Activated naive CD4-positive, alpha-beta T cell treated with anti-CD3 and anti-CD28 coated beads, Interleukin-2, amount 10 ng/mL, durations not matched to agents 7 days and 5 days (primary cell): ENCODE data around the gene GAS7.

Experiments used
- CTCF ChIA-PET: fragments of 350-600 bp; sonication (Branson Sonifier 250); formaldehyde crosslinking; loops from one replicate; lab custom pipeline; 2021; ENCODE audit warnings: antibody characterized with exemption; lab: Charles Lee
- DNase-seq: peaks from one replicate; pipeline ENCODE4 v3.0.0-alpha.2; 2020
- H3K27ac Mint-ChIP-seq: one replicate; pipeline ENCODE4 v1.8.0; 2021; ENCODE audit warnings: mild to moderate bottlenecking, moderate library complexity, mixed read lengths
- H3K27me3 Mint-ChIP-seq: one replicate; pipeline ENCODE4 v1.8.0; 2021; ENCODE audit warnings: mild to moderate bottlenecking, mixed read lengths
- H3K36me3 Mint-ChIP-seq: one replicate; pipeline ENCODE4 v1.8.0; 2021; ENCODE audit warnings: mixed read lengths
- H3K4me1 Mint-ChIP-seq: one replicate; pipeline ENCODE4 v1.8.0; 2021; ENCODE audit warnings: mixed read lengths
- H3K4me3 Mint-ChIP-seq: one replicate; pipeline ENCODE4 v1.8.0; 2021; ENCODE audit warnings: mild to moderate bottlenecking, moderate library complexity, mixed read lengths
- H3K9me3 Mint-ChIP-seq: one replicate; pipeline ENCODE4 v1.8.0; 2021; ENCODE audit warnings: mixed read lengths

GAS7 gene

GRCh38 chr17:9976283-9977179 is 221.9 kb downstream of the GAS7 start:
- no peaks in the 10 kb centered on the region for H3K4me1 Mint-ChIP-seq
- H3K27me3 Mint-ChIP-seq = no peaks in the 10 kb centered on the region
- no peak for DNase-seq
- no peak overlapping the region for H3K4me3 Mint-ChIP-seq
- no peak overlapping the region for H3K27ac Mint-ChIP-seq
- CTCF ChIA-PET = interaction anchor here (1.0 kb wide), 1 partner anchor 10 kb away, joined by 3 read pairs; no protein-coding TSS in a partner anchor
- H3K36me3 Mint-ChIP-seq = no peaks in the 10 kb centered on the region
- H3K9me3 Mint-ChIP-seq = no peaks in the 10 kb centered on the region

- Mint-ChIP-seq H3K27me3 (no peaks in the 10 kb centered on the region), H3K27ac (no peak overlapping the region), H3K4me3 (no peak overlapping the region), H3K4me1 (no peaks in the 10 kb centered on the region), H3K36me3 (no peaks in the 10 kb centered on the region), H3K9me3 (no peaks in the 10 kb centered on the region)
- CTCF ChIA-PET = interaction anchor here (0.6 kb wide), 1 partner anchor 51 kb away, joined by 3 read pairs; no protein-coding TSS in a partner anchor
- no peak for DNase-seq
Measured at GRCh38 chr17:9974448-9975381, 223.7 kb downstream of the GAS7 start.

GRCh38 chr17:9973669-9974447 is 224.5 kb downstream of the GAS7 start:
- CTCF ChIA-PET = no interaction called here

GRCh38 chr17:9971991-9972390 is 226.4 kb downstream of the GAS7 start:
- CTCF ChIA-PET = no interaction called here
- Mint-ChIP-seq H3K4me1 (no peaks in the 10 kb centered on the region), H3K4me3 (no peak overlapping the region), H3K27me3 (no peaks in the 10 kb centered on the region), H3K9me3 (no peaks in the 10 kb centered on the region), H3K36me3 (no peaks in the 10 kb centered on the region), H3K27ac (no peak overlapping the region)
- no peak for DNase-seq

More at GRCh38 chr17:9973669-9974447, 224.5 kb downstream of the GAS7 start:
- no peak overlapping the region for H3K4me3 Mint-ChIP-seq
- no peaks in the 10 kb centered on the region for H3K4me1 Mint-ChIP-seq
- H3K27ac Mint-ChIP-seq = no peak overlapping the region
- no peaks in the 10 kb centered on the region for H3K9me3 Mint-ChIP-seq
- DNase-seq = no peak
- no peaks in the 10 kb centered on the region for H3K36me3 Mint-ChIP-seq
- H3K27me3 Mint-ChIP-seq = no peaks in the 10 kb centered on the region

GRCh38 chr17:9969301-9969935 is 229.0 kb downstream of the GAS7 start:
- H3K27ac Mint-ChIP-seq = no peak overlapping the region
- H3K36me3 Mint-ChIP-seq = no peaks in the 10 kb centered on the region
- CTCF ChIA-PET = no interaction called here
- no peaks in the 10 kb centered on the region for H3K4me1 Mint-ChIP-seq
- H3K9me3 Mint-ChIP-seq = no peaks in the 10 kb centered on the region
- no peak overlapping the region for H3K4me3 Mint-ChIP-seq
- no peaks in the 10 kb centered on the region for H3K27me3 Mint-ChIP-seq
- DNase-seq = no peak

- H3K27ac Mint-ChIP-seq = no peak overlapping the region
- no peaks in the 10 kb centered on the region for H3K9me3 Mint-ChIP-seq
- H3K36me3 Mint-ChIP-seq = no peaks in the 10 kb centered on the region
- DNase-seq = no peak
- H3K27me3 Mint-ChIP-seq = no peaks in the 10 kb centered on the region
- H3K4me3 Mint-ChIP-seq = no peak overlapping the region
- H3K4me1 Mint-ChIP-seq = no peaks in the 10 kb centered on the region
- CTCF ChIA-PET = no interaction called here
Measured at GRCh38 chr17:9968881-9969280, 229.5 kb downstream of the GAS7 start.

GRCh38 chr17:9968008-9968407 is 230.4 kb downstream of the GAS7 start:
- Mint-ChIP-seq H3K27me3 (no peaks in the 10 kb centered on the region), H3K4me1 (no peaks in the 10 kb centered on the region), H3K9me3 (no peaks in the 10 kb centered on the region), H3K27ac (no peak overlapping the region), H3K36me3 (no peaks in the 10 kb centered on the region), H3K4me3 (no peak overlapping the region)
- CTCF ChIA-PET = interaction anchor here (0.8 kb wide), 1 partner anchor 263 kb away, joined by 3 read pairs; no protein-coding TSS in a partner anchor
- DNase-seq = no peak

GRCh38 chr17:9959377-9959981 is 238.9 kb downstream of the GAS7 start:
- CTCF ChIA-PET = no interaction called here

GRCh38 chr17:9958586-9959281 is 239.7 kb downstream of the GAS7 start:
- H3K9me3 Mint-ChIP-seq = no peaks in the 10 kb centered on the region
- DNase-seq = no peak
- CTCF ChIA-PET = interaction anchor here (1.0 to 1.5 kb wide), 2 partner anchors 8 to 34 kb away, joined by 3 to 5 read pairs; no protein-coding TSS in a partner anchor
- H3K36me3 Mint-ChIP-seq = no peaks in the 10 kb centered on the region
- H3K4me3 Mint-ChIP-seq = no peak overlapping the region
- H3K27me3 Mint-ChIP-seq = no peaks in the 10 kb centered on the region
- H3K4me1 Mint-ChIP-seq = no peaks in the 10 kb centered on the region
- H3K27ac Mint-ChIP-seq = no peak overlapping the region

More at GRCh38 chr17:9959377-9959981, 238.9 kb downstream of the GAS7 start:
- no peaks in the 10 kb centered on the region for H3K4me1 Mint-ChIP-seq
- H3K36me3 Mint-ChIP-seq = no peaks in the 10 kb centered on the region
- no peak overlapping the region for H3K4me3 Mint-ChIP-seq
- no peaks in the 10 kb centered on the region for H3K9me3 Mint-ChIP-seq
- H3K27me3 Mint-ChIP-seq = no peaks in the 10 kb centered on the region
- DNase-seq = peak; percentile 47
- no peak overlapping the region for H3K27ac Mint-ChIP-seq

GRCh38 chr17:9957244-9957643 is 241.2 kb downstream of the GAS7 start:
- Mint-ChIP-seq H3K27me3 (no peaks in the 10 kb centered on the region), H3K9me3 (no peaks in the 10 kb centered on the region), H3K4me1 (no peaks in the 10 kb centered on the region), H3K36me3 (no peaks in the 10 kb centered on the region), H3K4me3 (no peak overlapping the region), H3K27ac (no peak overlapping the region)
- DNase-seq = no peak
- CTCF ChIA-PET = interaction anchor here (1.5 kb wide), 1 partner anchor 10 kb away, joined by 5 read pairs; no protein-coding TSS in a partner anchor

GRCh38 chr17:9956474-9957131 is 241.8 kb downstream of the GAS7 start:
- no peak for DNase-seq
- Mint-ChIP-seq H3K4me3 (no peak overlapping the region), H3K9me3 (no peaks in the 10 kb centered on the region), H3K36me3 (no peaks in the 10 kb centered on the region), H3K27ac (no peak overlapping the region), H3K27me3 (no peaks in the 10 kb centered on the region), H3K4me1 (no peaks in the 10 kb centered on the region)
- CTCF ChIA-PET = interaction anchor here (1.5 kb wide), 1 partner anchor 10 kb away, joined by 5 read pairs; no protein-coding TSS in a partner anchor

- Mint-ChIP-seq H3K4me3 (no peak overlapping the region), H3K36me3 (no peaks in the 10 kb centered on the region), H3K27me3 (no peaks in the 10 kb centered on the region), H3K9me3 (no peaks in the 10 kb centered on the region), H3K4me1 (no peaks in the 10 kb centered on the region), H3K27ac (no peak overlapping the region)
- DNase-seq = no peak
- CTCF ChIA-PET = no interaction called here
Measured at GRCh38 chr17:9953492-9953891, 244.9 kb downstream of the GAS7 start.
